ENCODE measurements around the gene SHANK1.
"Not testable (repeated sequence)": the region's sequence is repeated elsewhere in the genome, so short reads cannot be mapped to it uniquely, and the experiment has no call there.

The SHANK1 gene

DNA sequence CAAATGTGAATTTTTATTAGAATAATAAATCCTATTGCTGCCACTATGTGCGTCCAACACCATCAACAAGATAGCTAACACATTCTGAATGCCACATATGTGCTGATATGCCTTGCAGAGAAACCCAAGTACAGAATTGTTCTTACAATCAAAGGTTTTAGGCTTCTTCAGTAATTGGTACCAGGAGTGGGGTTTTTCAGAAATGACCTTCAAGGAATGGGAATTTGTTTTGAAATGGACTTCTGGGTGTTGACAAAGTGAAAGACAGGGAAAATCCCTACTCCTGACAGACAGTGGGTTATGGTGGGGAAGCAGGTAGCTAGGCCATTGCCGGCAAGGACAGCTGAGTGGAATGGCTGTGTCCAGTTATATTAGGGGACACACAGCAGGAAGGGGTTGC, 85.6 kb downstream of the SHANK1 start:
- no peak for DNase-seq (ENCODE audit: low read depth, low spot score)

DNA sequence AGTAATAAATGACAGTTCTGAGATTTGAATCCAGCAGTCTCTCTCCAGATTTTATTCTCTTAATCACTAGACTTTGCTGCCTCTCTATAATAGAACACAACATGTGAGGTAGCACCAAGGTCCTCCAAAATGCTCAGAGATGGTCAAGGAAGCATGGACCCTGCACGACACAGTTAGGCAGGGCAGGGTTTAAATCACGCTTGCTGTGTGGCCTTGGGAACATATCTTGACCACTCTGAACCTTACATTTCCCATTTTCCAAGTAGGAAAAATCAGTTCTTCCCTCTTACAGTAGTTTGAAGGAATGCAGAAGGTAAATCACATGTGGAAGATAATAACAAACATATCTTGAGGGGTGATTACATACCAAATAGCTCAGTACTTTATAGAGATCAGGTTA, 86.2 kb downstream of the SHANK1 start:
- DNase-seq (ENCODE audit: low read depth, low spot score) = no peak

DNA sequence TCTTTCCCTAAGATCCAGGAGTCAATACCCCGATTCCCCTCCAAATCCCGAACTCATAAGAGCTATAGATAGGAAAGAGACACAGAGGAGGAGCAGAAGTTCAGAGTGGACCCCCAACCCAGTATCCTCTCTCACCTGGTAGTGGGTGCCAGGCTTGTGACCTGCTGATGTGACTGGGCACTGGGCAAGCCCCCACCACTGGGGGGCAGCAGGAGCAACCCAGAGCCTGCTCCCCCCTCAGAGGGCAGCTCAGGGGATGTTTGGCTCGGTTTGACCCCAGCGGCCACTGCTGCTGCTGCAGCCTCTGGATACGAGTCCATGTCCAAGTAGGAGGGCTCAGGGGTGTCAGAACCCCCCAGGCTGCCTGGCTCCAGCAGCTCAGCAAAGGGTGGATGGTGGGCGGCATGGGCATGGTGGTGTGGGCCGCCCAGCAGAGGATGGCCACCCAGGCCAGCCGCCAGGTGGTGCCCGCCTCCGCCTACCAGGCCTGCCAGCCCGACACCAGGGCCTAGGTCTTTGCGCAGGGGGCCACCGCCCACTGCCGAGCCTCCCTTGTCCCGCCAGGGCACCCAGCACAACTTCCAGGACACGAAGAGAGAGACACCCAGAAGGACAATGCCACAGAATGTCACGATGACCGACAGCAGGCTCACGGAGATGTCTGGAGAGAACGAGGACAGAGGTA, 87.3 kb downstream of the SHANK1 start:
- no peak for DNase-seq (ENCODE audit: low read depth, low spot score)

DNA sequence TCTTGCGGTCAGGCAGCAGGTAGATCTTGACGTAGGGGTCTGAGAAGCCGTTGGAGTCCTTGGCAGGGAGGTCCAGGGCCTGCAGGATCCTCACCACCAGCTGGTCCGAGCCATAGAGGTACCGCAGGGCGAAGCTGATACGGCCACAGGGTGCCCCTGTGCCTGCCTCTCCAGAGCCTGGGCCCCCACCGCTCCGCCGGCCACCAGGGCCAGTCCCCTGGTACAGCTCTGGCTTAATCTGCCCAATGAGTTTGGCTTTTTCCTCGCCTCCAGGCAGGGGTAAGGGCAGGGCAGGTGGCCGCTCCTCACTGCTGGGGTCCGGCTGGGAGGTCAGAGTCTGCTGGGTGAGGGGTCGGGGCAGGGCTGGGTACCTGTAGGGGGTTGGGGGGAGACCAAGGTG, 89.8 kb downstream of the SHANK1 start:
- no peak for DNase-seq (ENCODE audit: low read depth, low spot score)

DNA sequence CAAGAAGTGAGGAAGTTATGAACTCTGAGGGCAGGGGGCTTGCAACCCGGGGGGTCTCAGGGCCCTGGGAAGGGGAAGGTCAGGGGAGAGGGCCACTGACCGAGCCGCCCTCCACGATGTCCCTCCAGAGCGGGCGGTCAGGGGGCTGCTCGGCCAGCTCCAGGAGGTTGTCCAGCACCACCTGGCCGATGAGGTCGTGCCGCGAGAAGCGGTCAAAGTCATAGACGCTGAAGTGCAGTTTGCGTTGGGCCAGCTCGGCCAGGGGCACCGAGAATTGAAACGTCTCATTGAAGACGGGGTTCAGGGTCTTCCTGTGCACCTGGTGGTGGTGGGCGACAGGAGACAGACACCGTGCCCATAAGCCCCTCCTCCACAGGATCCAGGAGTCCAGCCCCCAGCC, 90.4 kb downstream of the SHANK1 start:
- no peak for DNase-seq (ENCODE audit: low read depth, low spot score)

DNA sequence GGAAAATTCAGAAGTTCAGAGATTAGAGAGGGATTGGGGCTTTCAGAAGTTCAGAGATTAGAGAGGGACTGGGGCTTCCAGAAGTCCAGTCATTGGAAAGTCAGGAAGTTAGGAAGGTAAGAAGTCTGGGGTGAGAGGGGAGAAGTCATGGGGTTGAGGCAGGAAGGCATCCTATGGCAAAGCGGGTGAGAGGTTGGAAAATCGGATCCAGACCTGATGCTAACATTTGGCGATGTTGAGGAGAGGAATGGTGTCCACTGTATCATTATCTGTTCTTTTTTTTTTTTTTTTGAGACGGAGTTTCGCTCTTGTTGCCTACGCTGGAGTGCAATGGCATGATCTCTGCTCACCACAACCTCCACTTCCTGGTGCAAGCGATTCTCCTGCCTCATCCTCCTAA, 91.1 kb downstream of the SHANK1 start:
- no peak for DNase-seq (ENCODE audit: low read depth, low spot score)

DNA sequence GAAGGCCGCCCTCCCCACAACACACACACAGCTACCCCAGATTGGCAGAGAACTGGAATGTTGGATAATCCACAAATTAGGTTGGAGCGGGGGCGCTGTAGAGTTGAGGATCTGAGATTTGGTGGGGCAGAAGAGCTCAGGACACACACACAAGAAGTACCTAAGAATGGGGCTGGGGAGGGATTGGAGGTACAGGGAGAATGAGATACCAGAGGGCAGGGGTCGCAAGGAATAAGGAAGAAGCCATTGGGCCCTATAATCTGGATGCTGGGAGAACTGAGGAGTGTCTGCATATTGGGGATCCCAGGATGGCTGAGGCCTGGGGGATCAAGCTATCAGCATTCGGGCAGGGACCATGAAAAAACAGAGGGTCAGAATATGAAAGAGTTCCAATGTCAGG, 91.5 kb downstream of the SHANK1 start:
- DNase-seq (ENCODE audit: low read depth, low spot score) = no peak

DNA sequence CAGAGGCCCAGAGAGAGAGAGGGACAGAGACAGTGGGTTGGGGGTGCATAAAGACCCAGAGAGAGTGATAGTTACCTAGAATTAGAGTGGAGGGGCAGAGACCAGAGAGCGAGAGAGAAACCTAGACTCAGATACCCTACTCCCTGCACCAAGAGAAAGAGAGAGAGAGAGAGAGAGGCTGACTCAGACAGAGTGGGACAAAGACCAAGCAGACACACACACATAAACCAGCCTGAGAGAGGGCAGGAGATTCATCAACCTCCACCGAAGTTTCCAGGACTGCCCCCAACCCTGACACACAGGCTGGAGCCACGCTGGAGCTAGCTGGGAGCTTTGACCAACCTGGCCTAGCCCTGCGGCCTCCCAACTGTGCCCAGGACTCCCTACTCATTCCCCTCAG, 92.8 kb downstream of the SHANK1 start:
- DNase-seq (ENCODE audit: low read depth, low spot score) = no peak

DNA sequence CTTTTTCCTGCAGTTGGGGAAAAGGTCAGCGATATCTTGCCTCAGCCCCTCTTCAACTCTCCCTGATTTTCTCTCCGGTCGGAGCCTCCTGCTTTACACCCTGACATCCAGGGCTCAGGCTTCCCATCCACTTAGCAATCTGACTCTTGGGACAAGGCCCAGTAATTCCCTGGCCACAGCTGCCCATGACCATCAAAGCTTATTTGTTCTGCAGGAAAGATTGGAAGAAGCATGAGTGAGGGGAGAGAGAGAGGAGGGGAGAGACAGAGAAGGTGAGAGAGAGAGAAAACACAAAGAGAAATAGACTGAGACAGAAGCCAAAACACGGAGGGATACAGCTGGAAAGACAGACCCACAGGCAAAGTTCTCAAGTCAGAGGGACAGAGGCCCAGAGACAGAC, 93.6 kb downstream of the SHANK1 start:
- DNase-seq (ENCODE audit: low read depth, low spot score) = no peak

DNA sequence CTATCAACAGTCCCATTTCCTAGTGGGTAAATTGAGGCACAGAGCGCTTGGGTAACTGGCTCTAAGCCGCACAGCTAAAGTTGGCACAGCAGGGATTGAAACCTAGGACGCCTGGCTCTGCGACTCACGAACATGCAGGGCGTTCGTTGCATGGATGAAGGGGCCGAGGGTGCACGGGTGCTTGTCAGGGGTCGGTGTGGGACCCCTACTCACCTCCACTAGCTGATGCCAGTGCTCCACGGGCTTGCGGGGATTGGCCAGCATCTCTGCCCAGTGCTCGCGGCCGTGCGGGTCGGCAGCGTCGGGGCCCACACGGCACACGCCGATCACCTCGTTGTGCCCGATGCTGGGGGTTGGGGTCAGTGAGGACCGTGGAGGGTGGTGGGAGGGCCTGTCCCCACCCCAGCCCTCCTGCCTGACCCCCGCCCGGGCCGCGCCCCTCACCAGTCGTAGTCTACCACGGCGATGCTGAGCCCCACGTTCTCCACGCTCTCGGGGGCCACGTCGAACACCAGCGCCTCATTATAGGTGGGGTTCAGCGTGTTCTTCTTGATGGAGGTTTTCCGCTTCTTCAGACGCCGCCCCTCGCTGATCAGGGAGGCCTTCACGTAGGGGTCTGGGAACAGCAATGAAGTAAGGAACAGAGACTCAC, 94.5 kb downstream of the SHANK1 start:
- no peak for DNase-seq (ENCODE audit: low read depth, low spot score)

DNA sequence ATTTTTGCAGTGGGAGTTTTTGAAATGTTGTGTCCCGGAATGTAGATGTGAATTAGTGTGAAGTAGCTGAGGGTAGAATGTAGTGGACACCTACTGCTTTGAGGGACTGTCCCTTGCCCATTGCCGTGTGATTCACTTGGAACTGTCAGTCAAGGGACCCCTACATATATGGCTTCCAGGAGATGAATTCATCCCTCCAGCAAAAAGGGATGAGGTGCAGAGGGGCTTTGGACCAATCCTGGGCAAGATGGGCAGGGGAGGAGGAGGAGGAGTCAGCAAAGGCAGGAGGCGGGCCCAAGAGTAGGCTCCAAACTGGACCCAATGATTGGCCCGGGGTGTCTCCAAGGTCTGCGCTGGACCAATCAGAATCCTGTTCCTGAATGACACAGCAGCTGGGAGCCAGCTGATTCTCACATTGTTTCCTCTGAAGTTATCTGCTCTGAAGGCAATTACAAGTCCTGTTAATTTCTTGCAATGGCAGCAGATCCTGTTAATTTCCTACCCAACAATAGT, 99.2 kb downstream of the SHANK1 start:
- not testable (repeated sequence) for DNase-seq (ENCODE audit: low read depth, low spot score)

DNA sequence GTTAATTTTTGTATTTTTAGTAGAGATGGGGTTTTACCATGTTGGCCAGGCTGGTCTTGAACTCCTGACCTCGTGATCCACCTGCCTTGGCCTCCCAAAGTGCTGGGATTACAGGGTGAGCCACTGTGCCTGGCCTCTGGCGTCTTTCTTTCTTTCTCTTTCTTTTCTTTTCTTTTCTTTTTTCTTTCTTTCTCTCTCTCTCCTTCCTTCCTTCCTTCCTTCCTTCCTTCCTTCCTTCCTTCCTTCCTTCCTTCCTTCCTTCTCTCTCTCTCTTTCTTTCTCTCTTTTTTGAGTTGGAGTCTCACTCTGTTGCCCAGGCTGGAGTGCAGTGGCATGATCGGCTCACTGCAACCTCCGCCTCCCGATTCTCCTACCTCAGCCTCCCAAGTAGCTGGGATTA, 100.4 kb downstream of the SHANK1 start:
- not testable (repeated sequence) for DNase-seq (ENCODE audit: low read depth, low spot score)

DNA sequence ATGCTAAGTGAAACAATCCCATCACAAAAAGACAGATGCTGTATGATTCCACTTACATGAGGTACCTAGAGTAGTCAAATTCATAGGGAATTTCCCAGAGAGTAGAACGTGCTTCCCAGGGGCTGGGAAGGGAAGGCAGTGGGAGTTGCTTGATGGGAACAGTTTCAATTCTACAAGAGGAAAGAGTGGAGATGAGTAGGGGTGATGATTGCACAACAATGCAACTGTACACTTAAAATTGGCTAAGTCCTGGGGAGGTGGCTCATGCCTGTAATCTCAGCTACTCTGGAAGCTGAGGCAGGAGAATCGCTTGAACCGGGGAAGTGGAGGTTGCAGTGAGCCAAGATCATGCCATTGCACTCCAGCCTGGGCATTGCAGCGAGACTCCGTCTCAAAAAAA, 101.2 kb downstream of the SHANK1 start:
- not testable (repeated sequence) for DNase-seq (ENCODE audit: low read depth, low spot score)

DNA sequence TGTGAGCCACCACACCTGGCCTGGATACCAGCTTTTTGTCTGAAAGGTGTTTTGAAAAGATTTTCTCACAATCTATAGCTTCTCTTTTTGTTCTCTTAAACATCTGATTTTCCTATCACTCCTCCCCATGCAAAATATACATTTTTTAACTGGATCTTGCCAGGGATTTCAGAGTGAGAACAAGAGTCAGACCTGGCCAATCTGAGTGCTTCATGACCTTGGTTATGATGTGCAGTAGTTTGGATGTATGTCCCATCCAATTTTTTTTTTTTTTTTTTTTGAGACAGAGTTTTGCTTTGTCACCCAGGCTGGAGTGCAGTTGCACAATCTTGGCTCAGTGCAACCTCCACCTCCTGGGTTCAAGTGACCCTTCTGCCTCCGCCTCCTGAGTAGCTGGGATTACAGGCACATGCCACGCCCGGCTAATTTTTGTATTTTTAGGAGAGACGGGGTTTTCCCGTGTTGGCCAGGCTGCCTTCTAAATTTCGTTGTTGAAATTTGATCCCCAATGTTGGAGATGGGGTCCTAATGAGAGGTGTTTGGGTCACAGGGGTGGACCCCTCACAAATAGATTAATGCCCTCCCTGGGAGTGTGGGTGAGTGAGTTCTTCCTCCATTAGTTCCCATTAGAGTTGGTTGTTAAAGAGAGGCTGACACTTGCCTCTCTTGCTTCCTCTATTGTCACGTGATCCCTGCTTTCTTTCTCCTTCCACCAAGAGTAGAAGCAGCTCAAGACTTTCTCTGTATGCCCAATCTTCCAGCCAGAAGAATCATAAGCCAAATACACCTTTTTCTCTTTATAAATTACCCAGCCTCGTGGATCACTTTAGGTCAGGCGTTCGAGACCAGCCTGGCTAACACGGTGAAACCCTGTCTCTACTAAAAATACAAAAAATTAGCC, 106.8 kb downstream of the SHANK1 start:
- DNase-seq (ENCODE audit: low read depth, low spot score) = not testable (repeated sequence)
